Hepatocyte (in vitro differentiated cells): Measurements from ENCODE around the gene A2ML1.

ENCODE experiments used
- EZH2 ChIP-seq: fragments of 200-600 bp; sonication (generic); IDR thresholded peaks from 2 replicates; pipeline ENCODE4 v1.6.1; 2016; ENCODE audit warnings: antibody characterized with exemption, mild to moderate bottlenecking, borderline replicate concordance
- EZH2phosphoT487 ChIP-seq: fragments of 200-600 bp; sonication (generic); IDR thresholded peaks from one replicate; pipeline ENCODE4 v1.6.1; 2018; ENCODE audit warnings: antibody characterized with exemption, mild to moderate bottlenecking, low read depth, moderate library complexity; ENCODE audit not compliant: unreplicated experiment, severe bottlenecking
- TF ChIP-seq, protein P1 (sequence below): fragments of 200-600 bp; sonication (generic); IDR thresholded peaks from 2 replicates; pipeline ENCODE4 v1.5.1; 2016; ENCODE audit warnings: antibody characterized with exemption, mild to moderate bottlenecking; ENCODE audit not compliant: poor library complexity

DNA sequence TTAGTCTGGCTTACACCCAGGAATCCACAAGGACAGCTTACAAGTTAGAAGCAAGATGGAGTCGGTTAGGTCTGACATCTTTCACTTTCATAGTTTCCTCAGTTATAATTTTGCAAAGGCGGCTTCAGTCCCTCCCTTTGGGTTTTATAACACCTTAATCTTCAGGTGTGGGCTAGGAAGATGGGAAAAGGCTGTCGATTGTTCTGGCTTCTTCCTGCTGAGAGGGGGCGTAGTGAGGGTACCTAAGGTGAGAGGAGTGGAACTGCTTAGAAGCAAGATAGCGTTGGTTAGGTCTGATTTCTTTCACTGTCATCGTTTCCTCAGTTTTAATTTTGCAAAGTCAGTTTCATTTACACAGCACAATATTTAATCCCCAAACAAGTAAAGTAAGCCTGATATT is 10.1 kb downstream of the A2ML1 start:
- TF ChIP-seq EZH2 = no peak
- TF ChIP-seq, protein P1, sequence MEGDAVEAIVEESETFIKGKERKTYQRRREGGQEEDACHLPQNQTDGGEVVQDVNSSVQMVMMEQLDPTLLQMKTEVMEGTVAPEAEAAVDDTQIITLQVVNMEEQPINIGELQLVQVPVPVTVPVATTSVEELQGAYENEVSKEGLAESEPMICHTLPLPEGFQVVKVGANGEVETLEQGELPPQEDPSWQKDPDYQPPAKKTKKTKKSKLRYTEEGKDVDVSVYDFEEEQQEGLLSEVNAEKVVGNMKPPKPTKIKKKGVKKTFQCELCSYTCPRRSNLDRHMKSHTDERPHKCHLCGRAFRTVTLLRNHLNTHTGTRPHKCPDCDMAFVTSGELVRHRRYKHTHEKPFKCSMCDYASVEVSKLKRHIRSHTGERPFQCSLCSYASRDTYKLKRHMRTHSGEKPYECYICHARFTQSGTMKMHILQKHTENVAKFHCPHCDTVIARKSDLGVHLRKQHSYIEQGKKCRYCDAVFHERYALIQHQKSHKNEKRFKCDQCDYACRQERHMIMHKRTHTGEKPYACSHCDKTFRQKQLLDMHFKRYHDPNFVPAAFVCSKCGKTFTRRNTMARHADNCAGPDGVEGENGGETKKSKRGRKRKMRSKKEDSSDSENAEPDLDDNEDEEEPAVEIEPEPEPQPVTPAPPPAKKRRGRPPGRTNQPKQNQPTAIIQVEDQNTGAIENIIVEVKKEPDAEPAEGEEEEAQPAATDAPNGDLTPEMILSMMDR = no peak
- TF ChIP-seq EZH2phosphoT487 = no peak
